Measurements from ENCODE around the gene MIB1.

MIB1 gene

DNA sequence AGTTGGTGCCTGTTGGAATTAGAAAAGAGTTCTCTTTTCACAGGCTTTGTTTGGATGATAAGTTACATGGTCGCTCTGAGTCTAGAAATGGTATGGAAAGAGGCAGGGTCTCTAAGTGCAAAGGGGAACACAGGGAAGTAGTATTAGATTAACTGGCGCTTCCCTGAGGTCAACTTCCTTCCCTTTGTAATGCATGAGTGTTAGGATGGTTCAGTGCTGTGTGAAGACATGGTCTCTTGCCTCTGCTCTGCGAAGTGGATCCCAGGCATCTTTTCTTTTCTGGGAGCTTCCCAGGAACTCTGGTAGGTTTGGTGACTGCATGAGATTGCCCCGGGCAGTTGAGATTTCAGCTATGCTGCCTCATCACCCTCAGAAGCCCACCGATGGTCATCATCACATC lies 170.3 kb downstream of the MIB1 start:
- Histone ChIP-seq H3K4ac (ENCODE audit: low read depth, low read length) (no peak overlapping the region), H3K4me2 (ENCODE audit: low read length) (no peak overlapping the region), H3K4me3 (ENCODE audit: low read length) (no peak overlapping the region), H3K9ac (ENCODE audit: low read length) (no peak overlapping the region), H3K4me1 (ENCODE audit: control insufficient read depth, low read depth, low read length) (peaks cover 2% of the 10 kb centered on the region), H2BK5ac (ENCODE audit: low read length) (no peak overlapping the region), H4K8ac (ENCODE audit: low read depth, low read length) (no peak overlapping the region), H3K23ac (ENCODE audit: low read length) (no peak overlapping the region), H4K5ac (ENCODE audit: low read length) (no peak overlapping the region), H3K36me3 (ENCODE audit: control insufficient read depth, insufficient read depth, low read length) (no peaks in the 10 kb centered on the region), H3K27ac (ENCODE audit: low read depth, low read length) (no peak overlapping the region), H3K56ac (ENCODE audit: low read length) (no peak overlapping the region), H3K79me2 (ENCODE audit: control insufficient read depth, insufficient read depth, low read length) (no peaks in the 10 kb centered on the region), H2AK5ac (ENCODE audit: low read length) (no peak overlapping the region), H2BK120ac (ENCODE audit: low read depth, low read length) (no peak overlapping the region), H3K79me1 (ENCODE audit: low read length) (no peaks in the 10 kb centered on the region), H3K18ac (ENCODE audit: low read length) (no peak overlapping the region), H3K27me3 (ENCODE audit: insufficient read depth, low read length, poor library complexity) (peaks cover 2% of the 10 kb centered on the region), H2BK15ac (replicated peaks; ENCODE audit: low read depth) (no peak overlapping the region)
- DNase-seq, result no peak
- WGBS (ENCODE audit: extremely low coverage, insufficient coverage, low lambda C conversion rate), result no CpG with 5 or more reads among the region's 5 CpGs

DNA sequence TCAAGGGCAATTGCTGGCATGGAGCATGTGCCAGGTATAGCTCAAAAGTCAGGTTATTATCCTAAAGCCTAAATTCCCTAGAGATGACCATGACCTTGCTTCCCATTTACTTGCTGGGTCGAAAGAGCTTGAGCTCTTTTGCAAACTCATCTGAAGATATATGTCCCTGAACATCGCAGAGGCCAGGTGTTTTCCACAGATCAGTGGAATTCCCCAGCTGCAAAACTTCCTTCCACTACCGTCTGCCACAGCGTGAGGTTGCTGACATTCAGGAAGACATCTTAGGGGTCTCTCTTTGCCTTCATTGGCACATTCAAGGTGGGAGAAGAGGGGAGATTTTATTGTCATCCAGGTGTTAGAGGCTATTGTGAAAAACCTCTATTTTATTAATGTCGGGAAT lies 171.0 kb downstream of the MIB1 start:
- H3K9ac ChIP-seq (ENCODE audit: low read length), result no peak overlapping the region
- no peak overlapping the region for H3K4me3 ChIP-seq (ENCODE audit: low read length)
- H3K4ac ChIP-seq (ENCODE audit: low read depth, low read length), result no peak overlapping the region
- DNase-seq, result no peak
- no peak overlapping the region for H2BK5ac ChIP-seq (ENCODE audit: low read length)
- no peak overlapping the region for H2BK15ac ChIP-seq (replicated peaks; ENCODE audit: low read depth)
- H2BK120ac ChIP-seq (ENCODE audit: low read depth, low read length), result no peak overlapping the region
- H3K4me1 ChIP-seq (ENCODE audit: control insufficient read depth, low read depth, low read length), result peaks cover 2% of the 10 kb centered on the region
- H3K4me2 ChIP-seq (ENCODE audit: low read length), result no peak overlapping the region
- no peaks in the 10 kb centered on the region for H3K79me1 ChIP-seq (ENCODE audit: low read length)
- no peak overlapping the region for H3K18ac ChIP-seq (ENCODE audit: low read length)
- no peak overlapping the region for H3K23ac ChIP-seq (ENCODE audit: low read length)
- no peak overlapping the region for H2AK5ac ChIP-seq (ENCODE audit: low read length)
- H3K56ac ChIP-seq (ENCODE audit: low read length), result peak overlapping the region; percentile 1
- no CpG with 5 or more reads among the region's 5 CpGs for WGBS (ENCODE audit: extremely low coverage, insufficient coverage, low lambda C conversion rate)
- peaks cover 2% of the 10 kb centered on the region for H3K27me3 ChIP-seq (ENCODE audit: insufficient read depth, low read length, poor library complexity)
- no peaks in the 10 kb centered on the region for H3K36me3 ChIP-seq (ENCODE audit: control insufficient read depth, insufficient read depth, low read length)
- H3K27ac ChIP-seq (ENCODE audit: low read depth, low read length), result no peak overlapping the region
- H4K8ac ChIP-seq (ENCODE audit: low read depth, low read length), result no peak overlapping the region
- no peaks in the 10 kb centered on the region for H3K79me2 ChIP-seq (ENCODE audit: control insufficient read depth, insufficient read depth, low read length)
- no peak overlapping the region for H4K5ac ChIP-seq (ENCODE audit: low read length)

DNA sequence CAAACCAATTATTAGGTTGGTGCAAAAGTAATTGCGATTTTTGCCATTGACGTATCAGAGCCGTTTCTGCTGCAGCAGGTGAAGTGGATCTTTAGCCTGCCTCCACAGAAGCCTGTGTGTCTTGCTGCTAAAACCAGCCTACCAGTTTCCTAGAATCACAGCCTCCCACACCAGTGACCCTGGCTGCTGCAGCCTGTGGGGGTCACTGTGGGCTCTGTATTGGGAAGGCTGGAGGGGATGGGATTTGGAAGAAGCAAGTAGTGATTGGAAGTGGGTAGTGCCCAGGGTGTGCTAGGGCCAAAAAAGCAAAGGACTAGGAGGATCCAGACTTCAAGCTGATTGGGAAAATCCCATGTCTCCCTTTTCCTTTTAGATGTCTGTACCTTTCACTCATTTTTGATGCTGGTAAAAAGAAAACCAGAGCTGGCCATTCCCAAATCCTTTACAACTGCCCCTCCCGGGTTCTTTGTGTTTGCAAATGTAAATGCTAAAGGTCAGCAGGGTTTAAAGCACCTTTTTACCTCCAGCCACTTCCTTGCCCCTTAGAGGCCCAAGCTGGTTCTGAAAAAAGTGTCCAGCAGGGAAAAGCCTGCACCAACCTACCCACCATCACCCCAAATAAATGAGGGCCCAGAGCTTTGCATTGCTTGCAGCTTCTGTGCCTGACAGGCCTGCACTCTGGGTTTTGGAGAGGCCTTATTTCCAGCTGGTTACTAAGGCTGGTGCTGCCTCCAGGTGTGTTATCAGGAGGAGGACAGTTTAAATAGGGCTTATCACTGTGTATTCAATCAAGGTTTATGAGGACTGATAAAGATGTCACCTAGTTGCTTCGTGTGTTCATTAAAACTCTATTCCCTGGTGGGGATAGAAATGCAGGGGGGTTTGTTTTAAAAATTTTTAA lies 172.0 kb downstream of the MIB1 start:
- Histone ChIP-seq H3K56ac (ENCODE audit: low read length) (peak overlapping the region; percentile 68), H3K36me3 (ENCODE audit: control insufficient read depth, insufficient read depth, low read length) (no peaks in the 10 kb centered on the region), H3K79me2 (ENCODE audit: control insufficient read depth, insufficient read depth, low read length) (no peaks in the 10 kb centered on the region), H3K23ac (ENCODE audit: low read length) (no peak overlapping the region), H2AK5ac (ENCODE audit: low read length) (no peak overlapping the region), H4K5ac (ENCODE audit: low read length) (no peak overlapping the region), H2BK15ac (replicated peaks; ENCODE audit: low read depth) (no peak overlapping the region), H3K27me3 (ENCODE audit: insufficient read depth, low read length, poor library complexity) (peaks cover 2% of the 10 kb centered on the region), H3K4ac (ENCODE audit: low read depth, low read length) (no peak overlapping the region), H3K4me1 (ENCODE audit: control insufficient read depth, low read depth, low read length) (peaks cover 2% of the 10 kb centered on the region), H3K4me3 (ENCODE audit: low read length) (no peak overlapping the region), H3K4me2 (ENCODE audit: low read length) (no peak overlapping the region), H3K27ac (ENCODE audit: low read depth, low read length) (no peak overlapping the region), H3K79me1 (ENCODE audit: low read length) (no peaks in the 10 kb centered on the region), H3K18ac (ENCODE audit: low read length) (peak overlapping the region; percentile 51), H3K9ac (ENCODE audit: low read length) (peak overlapping the region; percentile 6), H4K8ac (ENCODE audit: low read depth, low read length) (no peak overlapping the region), H2BK5ac (ENCODE audit: low read length) (peak overlapping the region; percentile 20), H2BK120ac (ENCODE audit: low read depth, low read length) (no peak overlapping the region)
- peak; percentile 75 for DNase-seq
- WGBS (ENCODE audit: extremely low coverage, insufficient coverage, low lambda C conversion rate), result no CpG with 5 or more reads among the region's 5 CpGs

DNA sequence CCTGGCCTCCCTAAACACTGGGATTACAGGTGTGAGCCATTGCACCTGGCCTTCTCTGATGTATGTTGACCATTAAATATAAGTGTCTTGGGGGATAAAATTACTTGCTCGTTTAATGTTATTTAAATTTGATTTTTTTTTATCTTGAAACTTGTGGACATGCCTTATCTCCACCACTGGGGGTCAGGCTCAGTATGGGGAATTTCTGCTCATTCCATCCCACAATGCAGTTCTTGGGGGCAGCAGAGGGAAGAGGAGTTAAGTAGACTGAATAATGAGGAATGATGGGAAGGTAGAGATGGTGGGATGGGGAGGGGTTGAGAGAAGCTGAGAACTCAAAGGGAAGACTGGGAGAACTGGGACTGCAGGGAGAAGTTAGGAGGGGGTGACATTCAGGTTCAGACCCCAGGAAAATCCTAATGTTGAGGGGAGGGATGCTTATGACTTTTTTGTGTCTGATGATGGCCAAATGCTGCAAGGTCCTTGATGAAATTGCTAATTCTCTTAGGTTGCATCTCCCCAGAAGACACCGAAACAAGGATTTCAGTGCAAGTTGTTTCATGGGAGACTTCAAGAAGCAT lies 174.2 kb downstream of the MIB1 start:
- Histone ChIP-seq H2AK5ac (ENCODE audit: low read length) (no peak overlapping the region), H4K8ac (ENCODE audit: low read depth, low read length) (no peak overlapping the region), H3K23ac (ENCODE audit: low read length) (no peak overlapping the region), H3K27ac (ENCODE audit: low read depth, low read length) (no peak overlapping the region), H2BK15ac (replicated peaks; ENCODE audit: low read depth) (no peak overlapping the region), H3K9ac (ENCODE audit: low read length) (no peak overlapping the region), H2BK120ac (ENCODE audit: low read depth, low read length) (no peak overlapping the region), H3K27me3 (ENCODE audit: insufficient read depth, low read length, poor library complexity) (peaks cover 2% of the 10 kb centered on the region), H4K5ac (ENCODE audit: low read length) (no peak overlapping the region), H3K4me1 (ENCODE audit: control insufficient read depth, low read depth, low read length) (peaks cover 2% of the 10 kb centered on the region), H3K56ac (ENCODE audit: low read length) (peak overlapping the region; percentile 4), H3K18ac (ENCODE audit: low read length) (no peak overlapping the region), H3K36me3 (ENCODE audit: control insufficient read depth, insufficient read depth, low read length) (no peaks in the 10 kb centered on the region), H3K4me2 (ENCODE audit: low read length) (no peak overlapping the region), H3K79me1 (ENCODE audit: low read length) (no peaks in the 10 kb centered on the region), H3K4ac (ENCODE audit: low read depth, low read length) (peak overlapping the region; percentile 77), H2BK5ac (ENCODE audit: low read length) (no peak overlapping the region), H3K4me3 (ENCODE audit: low read length) (no peak overlapping the region), H3K79me2 (ENCODE audit: control insufficient read depth, insufficient read depth, low read length) (no peaks in the 10 kb centered on the region)
- WGBS (ENCODE audit: extremely low coverage, insufficient coverage, low lambda C conversion rate), result no CpG with 5 or more reads among the region's 2 CpGs
- peak; percentile 94 for DNase-seq

DNA sequence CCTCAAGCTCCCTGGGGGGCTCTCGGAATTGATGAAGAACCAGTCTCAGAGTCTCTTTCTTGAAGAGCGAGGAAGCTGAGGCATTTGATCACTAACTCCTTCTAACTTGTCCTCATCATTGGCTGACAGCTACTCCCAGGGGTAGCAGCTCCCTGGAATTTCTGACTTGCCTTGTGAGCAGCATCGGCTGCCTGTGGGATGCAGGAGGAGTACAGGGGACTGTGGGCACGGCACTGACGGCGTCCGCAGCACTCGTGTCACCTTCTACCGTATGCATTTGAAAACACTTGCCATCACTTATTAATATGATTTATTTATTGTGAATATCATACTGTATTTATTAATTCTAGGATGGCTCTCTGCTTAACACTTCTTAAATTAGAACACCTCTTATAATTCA lies 175.0 kb downstream of the MIB1 start:
- Histone ChIP-seq H3K27ac (ENCODE audit: low read depth, low read length) (no peak overlapping the region), H4K8ac (ENCODE audit: low read depth, low read length) (no peak overlapping the region), H2BK120ac (ENCODE audit: low read depth, low read length) (no peak overlapping the region), H3K18ac (ENCODE audit: low read length) (peak overlapping the region; percentile 54), H2BK5ac (ENCODE audit: low read length) (peak overlapping the region; percentile 52), H3K4me2 (ENCODE audit: low read length) (no peak overlapping the region), H2BK15ac (replicated peaks; ENCODE audit: low read depth) (no peak overlapping the region), H3K27me3 (ENCODE audit: insufficient read depth, low read length, poor library complexity) (peaks cover 2% of the 10 kb centered on the region), H3K36me3 (ENCODE audit: control insufficient read depth, insufficient read depth, low read length) (no peaks in the 10 kb centered on the region), H2AK5ac (ENCODE audit: low read length) (peak overlapping the region; percentile 71), H3K4ac (ENCODE audit: low read depth, low read length) (peak overlapping the region; percentile 77), H4K5ac (ENCODE audit: low read length) (no peak overlapping the region), H3K4me3 (ENCODE audit: low read length) (no peak overlapping the region), H3K9ac (ENCODE audit: low read length) (no peak overlapping the region), H3K4me1 (ENCODE audit: control insufficient read depth, low read depth, low read length) (peaks cover 2% of the 10 kb centered on the region), H3K56ac (ENCODE audit: low read length) (peak overlapping the region; percentile 49), H3K23ac (ENCODE audit: low read length) (no peak overlapping the region), H3K79me1 (ENCODE audit: low read length) (no peaks in the 10 kb centered on the region), H3K79me2 (ENCODE audit: control insufficient read depth, insufficient read depth, low read length) (no peaks in the 10 kb centered on the region)
- no CpG with 5 or more reads among the region's 9 CpGs for WGBS (ENCODE audit: extremely low coverage, insufficient coverage, low lambda C conversion rate)
- DNase-seq, result no peak
